Naive thymus-derived CD4-positive, alpha-beta T cell (primary cell): Measurements from ENCODE around the gene GRM4. TPM values are rescaled to one million over a fixed set of nuclear protein-coding genes. Genes with fewer than 3 reads are reported as not detected.
"Not testable (repeated sequence)": the region's sequence is repeated elsewhere in the genome, so short reads cannot be mapped to it uniquely, and the experiment has no call there.

Experiments used
- ATAC-seq: fragments of 150-1000 bp; cut with Tn5 transposase; 2 replicates; pipeline ENCODE4 v1.10.0; 2021; ENCODE audit warnings: mild to moderate bottlenecking, moderate library complexity
- CTCF ChIA-PET: fragments of 350-600 bp; sonication (Branson Sonifier 250); formaldehyde crosslinking; loops from one replicate; lab custom pipeline; 2021; ENCODE audit warnings: antibody characterized with exemption; lab: Charles Lee
- POLR2A ChIA-PET: fragments of 350-600 bp; sonication (Branson Sonifier 250); formaldehyde crosslinking; loops from one replicate; lab custom pipeline; 2021; ENCODE audit warnings: antibody characterized with exemption, inconsistent platforms; lab: Charles Lee
- DNase-seq, 9 donors: peaks; one replicate each; pipeline versions ENCODE4 v3.0.0 to v3.0.0-alpha.2; 2020 to 2022; ENCODE audit warnings: mixed read lengths in 1 of 9
- H3K27ac ChIP-seq: one replicate; pipeline ENCODE4 v1.7.0; 2013; ENCODE audit warnings: mild to moderate bottlenecking, low read depth, low read length, moderate library complexity
- H3K27me3 ChIP-seq, 2 donors: one replicate each; pipeline ENCODE4 v1.7.0; 2013; ENCODE audit warnings: low read length in 2 of 2, mild to moderate bottlenecking in 2 of 2, moderate library complexity in 2 of 2; ENCODE audit not compliant: control insufficient read depth in 2 of 2, insufficient read depth in 2 of 2
- H3K36me3 ChIP-seq, 3 experiments: 1 replicate in 2 of 3; 2 replicates in 1 of 3; pipeline ENCODE4 v1.7.0; 2013; ENCODE audit warnings: low read length in 3 of 3, mild to moderate bottlenecking in 3 of 3, moderate library complexity in 1 of 3; ENCODE audit not compliant: insufficient read depth in 3 of 3, control insufficient read depth in 2 of 3
- H3K4me1 ChIP-seq, 2 donors: one replicate each; pipeline ENCODE4 v1.7.0; 2013; ENCODE audit warnings: low read length in 2 of 2, mild to moderate bottlenecking in 2 of 2, moderate library complexity in 1 of 2; ENCODE audit not compliant: control insufficient read depth in 2 of 2, insufficient read depth in 2 of 2
- H3K4me3 ChIP-seq: 2 replicates; pipeline ENCODE4 v1.7.0; 2013; ENCODE audit warnings: mild to moderate bottlenecking, low read length
- H3K9me3 ChIP-seq, 3 experiments: 1 replicate in 2 of 3; 2 replicates in 1 of 3; pipeline ENCODE4 v1.7.0; 2013; ENCODE audit warnings: low read length in 3 of 3; ENCODE audit not compliant: control insufficient read depth in 2 of 3
- H3K27ac Mint-ChIP-seq, 9 donors: one replicate each; pipeline ENCODE4 v1.8.0; 2020 to 2022; ENCODE audit warnings: mixed read lengths in 9 of 9, mild to moderate bottlenecking in 8 of 9, moderate library complexity in 5 of 9, inconsistent platforms in 2 of 9
- H3K27me3 Mint-ChIP-seq, 5 donors: one replicate each; pipeline ENCODE4 v1.8.0; 2021 to 2022; ENCODE audit warnings: mixed read lengths in 5 of 5, mild to moderate bottlenecking in 1 of 5
- H3K36me3 Mint-ChIP-seq, 5 donors: one replicate each; pipeline ENCODE4 v1.8.0; 2020 to 2022; ENCODE audit warnings: mixed read lengths in 5 of 5, mild to moderate bottlenecking in 3 of 5, inconsistent platforms in 1 of 5
- H3K4me1 Mint-ChIP-seq, 7 donors: one replicate each; pipeline ENCODE4 v1.8.0; 2020 to 2022; ENCODE audit warnings: mixed read lengths in 7 of 7, mild to moderate bottlenecking in 3 of 7, inconsistent platforms in 1 of 7
- H3K4me3 Mint-ChIP-seq, 10 donors: one replicate each; pipeline ENCODE4 v1.8.0; 2020 to 2022; ENCODE audit warnings: mild to moderate bottlenecking in 10 of 10, mixed read lengths in 10 of 10, moderate library complexity in 6 of 10, inconsistent platforms in 2 of 10
- H3K9me3 Mint-ChIP-seq, 11 donors: one replicate each; pipeline ENCODE4 v1.8.0; 2020 to 2022; ENCODE audit warnings: mixed read lengths in 11 of 11, mild to moderate bottlenecking in 4 of 11, inconsistent platforms in 1 of 11, moderate library complexity in 1 of 11
- intact Hi-C, 2 donors: fragments of 100-400 bp; cut with micrococcal nuclease; formaldehyde crosslinking; loops; one replicate each; pipeline ENCODE4 v1.15.1; 2023
- polyA plus RNA-seq, 2 donors: library from polyadenylated mRNA; unstranded; fragments of 300-500 nt; fragmentation: Illumina TruSeq; gene quantifications; one replicate each; pipeline ENCODE4 v1.2.3, GENCODE V29; 2021
- total RNA-seq, 6 experiments: library from RNA in 5 of 6; stranded (reverse) in 5 of 6; gene quantifications; 1 replicate in 5 of 6; 2 replicates in 1 of 6; pipeline ENCODE4 v1.2.3 and lab custom pipeline; 2021 to 2026

GRM4 gene
- not detected for total RNA-seq
- polyA plus RNA-seq, result not detected
- total RNA-seq (lab: John Stamatoyannopoulos, UW), result not detected

DNA sequence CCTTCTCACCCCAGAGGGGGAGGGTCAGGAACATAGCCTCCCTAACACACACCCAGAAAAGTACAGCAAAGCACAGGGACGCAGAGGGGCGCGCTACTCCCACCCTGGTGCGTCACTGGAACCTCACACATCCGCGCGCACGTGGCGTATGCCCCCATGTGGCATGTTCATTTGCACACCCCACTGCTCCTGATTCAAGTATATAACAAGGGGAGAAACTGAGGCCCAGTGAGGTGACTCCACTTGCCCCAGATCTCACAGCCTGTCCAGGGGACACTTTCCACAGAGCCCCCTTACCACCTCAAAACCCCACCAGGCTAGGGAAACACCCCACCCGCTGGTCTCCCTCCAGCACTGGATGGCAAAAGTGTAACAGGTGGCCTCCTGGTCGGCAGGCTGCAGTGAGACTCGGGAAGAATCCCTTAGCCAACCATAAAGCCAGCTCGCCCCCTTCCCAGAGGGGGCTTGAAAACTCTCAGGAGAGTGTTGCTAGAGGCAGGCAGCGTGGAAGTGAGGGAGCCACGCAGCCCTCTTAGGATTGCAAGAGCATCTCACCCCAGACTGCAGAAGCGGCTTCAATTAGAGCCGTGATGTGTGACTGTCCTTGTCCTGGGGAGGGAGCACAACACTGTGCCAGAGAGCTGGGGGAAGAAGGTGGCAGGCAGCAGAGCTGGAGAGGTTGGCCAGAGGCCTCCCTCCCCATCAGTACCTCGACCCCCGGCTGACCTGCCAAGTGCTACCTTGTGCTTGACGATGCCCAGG lies at the start of gene GRM4:
Gene GRM4 (minus strand): TSS at position 67 of the 762 bp plus-strand sequence. CDS start 12,591 bp downstream, outside the sequence.
- ChIA-PET POLR2A (interaction anchor here (0.6 kb wide), 1 partner anchor 567 kb away, joined by 3 read pairs; no protein-coding TSS in a partner anchor), CTCF (no interaction called here)
- H3K4me3 Mint-ChIP-seq, result peak within 1 kb of the TSS; percentile 45 to 83 (median 74)
- H3K9me3 ChIP-seq, result no peaks in the 10 kb centered on the region
- H3K9me3 Mint-ChIP-seq, result peaks cover 0 to 2% (median 0%) of the 10 kb centered on the region in 11 donors
- peaks cover 0 to 30% (median 16%) of the 10 kb centered on the region in 7 donors for H3K4me1 Mint-ChIP-seq
- peaks cover 4 to 30% of the 10 kb centered on the region in 2 donors for H3K27me3 ChIP-seq
- ATAC-seq (no peak), DNase-seq (no peak)
- no peaks in the 10 kb centered on the region for H3K36me3 ChIP-seq
- no peak within 1 kb of the TSS for H3K27ac ChIP-seq
- peak within 1 kb of the TSS; percentile 27 for H3K4me3 ChIP-seq
- intact Hi-C loops, result no loop called here
- no peak within 1 kb of the TSS for H3K27ac Mint-ChIP-seq
- H3K36me3 Mint-ChIP-seq, result no peaks in the 10 kb centered on the region
- peaks cover 15 to 26% of the 10 kb centered on the region in 2 donors for H3K4me1 ChIP-seq
- peaks cover 40 to 78% (median 55%) of the 10 kb centered on the region in 5 donors for H3K27me3 Mint-ChIP-seq

DNA sequence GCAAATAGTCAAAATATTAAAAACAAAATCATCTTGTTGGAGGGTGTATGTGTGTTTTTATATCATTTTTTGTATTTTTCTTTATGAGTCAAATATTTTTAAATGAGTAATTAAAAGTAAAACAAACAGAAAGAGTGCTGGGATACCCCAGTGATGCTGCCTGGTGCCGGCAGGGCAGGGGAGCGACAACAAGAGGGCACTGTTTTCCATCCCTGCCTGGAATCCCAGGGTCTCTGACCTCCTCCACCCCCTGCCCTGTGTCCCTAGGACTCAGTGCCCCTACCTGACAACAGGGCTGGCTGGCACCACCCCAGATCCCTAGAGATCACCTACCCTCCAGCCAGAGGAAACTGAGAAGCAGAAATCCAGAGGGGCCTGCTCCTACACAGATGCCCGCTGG lies 48.9 kb upstream of the GRM4 start:
- Mint-ChIP-seq H3K9me3 (no peaks in the 10 kb centered on the region), H3K27ac (peak overlapping the region in 1 of 9 donors; percentile 70), H3K36me3 (no peaks in the 10 kb centered on the region), H3K4me1 (peaks cover 7 to 17% (median 16%) of the 10 kb centered on the region in 7 donors), H3K27me3 (peaks cover 0 to 13% (median 0%) of the 10 kb centered on the region in 5 donors), H3K4me3 (peak overlapping the region in 2 of 10 donors; percentile 30 to 58)
- intact Hi-C loops, result loop anchor here in 1 of 2 donors (5.0 kb wide), 1 partner anchor 32 kb away; no protein-coding TSS in a partner anchor
- H3K36me3 ChIP-seq, result no peaks in the 10 kb centered on the region
- ChIA-PET POLR2A (interaction anchor here (1.0 to 2.2 kb wide), 2 partner anchors 42 to 220 kb away, joined by 3 to 13 read pairs; partner anchors contain the start of gene HMGA1), CTCF (interaction anchor here (1.5 to 4.8 kb wide), 5 partner anchors 30 to 220 kb away, joined by 3 to 47 read pairs (median 11); partner anchors contain the start of gene SMIM29)
- no peaks in the 10 kb centered on the region for H3K27me3 ChIP-seq
- no peak overlapping the region for H3K4me3 ChIP-seq
- DNase-seq, result no peak
- no peaks in the 10 kb centered on the region for H3K9me3 ChIP-seq
- H3K4me1 ChIP-seq, result peaks cover 6 to 13% of the 10 kb centered on the region in 2 donors
- no peak for ATAC-seq
- no peak overlapping the region for H3K27ac ChIP-seq

DNA sequence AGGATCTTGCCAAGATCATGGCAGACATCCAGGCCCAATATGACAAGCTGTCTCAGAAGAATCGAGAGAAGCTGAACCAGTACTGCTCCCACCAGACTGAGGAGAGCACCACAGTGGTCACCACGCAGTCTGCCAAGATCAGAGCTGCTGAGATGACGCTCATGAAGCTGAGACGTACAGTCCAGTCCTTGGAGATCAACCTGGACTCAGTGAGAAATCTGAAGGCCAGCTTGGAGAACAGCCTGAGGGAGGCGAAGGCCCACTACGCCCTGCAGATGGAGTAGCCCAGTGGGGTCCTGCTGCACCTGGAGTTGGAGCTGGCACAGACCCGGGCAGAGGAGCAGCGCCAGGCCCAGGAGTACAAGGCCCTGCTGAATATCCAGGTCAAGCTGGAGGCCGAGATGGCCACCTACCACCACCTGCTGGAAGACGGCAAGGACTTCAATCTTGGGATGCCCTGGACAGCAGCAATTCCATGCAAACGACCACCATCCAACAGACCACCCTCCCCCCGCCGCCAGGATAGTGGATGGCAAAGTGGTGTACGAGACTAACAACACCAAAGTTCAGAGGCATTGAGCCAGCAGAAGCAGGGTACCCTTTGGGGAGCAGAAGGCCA lies 44.7 kb upstream of the GRM4 start:
- Mint-ChIP-seq H3K4me3 (no peak overlapping the region), H3K27ac (peak overlapping the region in 7 of 9 donors; percentile 37 to 72 (median 56)), H3K9me3 (no peaks in the 10 kb centered on the region), H3K4me1 (peaks cover 8 to 19% (median 11%) of the 10 kb centered on the region in 7 donors), H3K27me3 (peaks cover 0 to 3% (median 0%) of the 10 kb centered on the region in 5 donors), H3K36me3 (no peaks in the 10 kb centered on the region)
- Histone ChIP-seq H3K27ac (no peak overlapping the region), H3K27me3 (no peaks in the 10 kb centered on the region), H3K36me3 (no peaks in the 10 kb centered on the region), H3K4me1 (peaks cover 0 to 12% of the 10 kb centered on the region in 2 donors), H3K4me3 (no peak overlapping the region), H3K9me3 (no peaks in the 10 kb centered on the region)
- CTCF ChIA-PET, result interaction anchor here (0.6 to 2.8 kb wide), 9 partner anchors 9 to 419 kb away, joined by 3 to 22 read pairs (median 4); no protein-coding TSS in a partner anchor
- DNase-seq (no peak), ATAC-seq (no peak)
- intact Hi-C loops, result loop anchor here in 1 of 2 donors (1.0 kb wide), 1 partner anchor 26 kb away; no protein-coding TSS in a partner anchor
- POLR2A ChIA-PET, result interaction anchor here (0.7 to 1.0 kb wide), 2 partner anchors 46 to 116 kb away, joined by 4 read pairs; partner anchors contain the start of gene HMGA1

DNA sequence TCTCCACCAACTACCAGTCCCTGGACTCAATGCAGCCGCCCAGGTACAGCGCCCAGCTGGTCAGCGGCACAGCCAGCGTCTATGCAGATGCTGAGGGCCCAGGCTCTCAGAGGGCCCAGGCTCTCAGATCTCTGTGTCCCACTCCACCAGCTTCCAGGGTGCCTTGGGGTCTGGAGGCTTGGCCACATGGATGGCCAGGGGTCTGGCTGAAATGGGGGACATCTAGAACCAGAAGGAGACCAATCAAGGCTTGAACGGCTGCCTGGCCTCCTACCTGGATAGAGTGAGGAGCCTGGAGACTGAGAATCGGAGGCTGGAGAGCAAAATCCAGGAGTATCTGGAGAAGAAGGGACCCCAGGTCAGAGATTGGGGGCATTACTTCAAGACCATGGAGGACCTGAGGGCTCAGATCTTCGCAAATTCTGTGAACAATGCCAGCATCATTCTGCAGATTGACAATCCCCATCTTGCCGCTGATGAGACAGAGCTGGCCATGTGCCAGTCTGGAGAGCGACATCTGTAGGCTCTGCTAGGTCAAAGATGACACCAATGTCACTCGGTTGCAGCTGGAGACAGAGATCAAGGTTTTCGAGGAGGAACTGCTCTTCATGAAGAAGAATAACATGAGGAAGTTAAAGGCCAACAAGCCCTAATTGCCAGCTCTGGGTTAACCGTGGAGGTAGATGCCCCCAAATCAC lies 44.1 kb upstream of the GRM4 start:
- Mint-ChIP-seq H3K27ac (peak overlapping the region in 8 of 9 donors; percentile 37 to 72 (median 54)), H3K4me3 (no peak overlapping the region), H3K9me3 (no peaks in the 10 kb centered on the region), H3K36me3 (no peaks in the 10 kb centered on the region), H3K27me3 (no peaks in the 10 kb centered on the region), H3K4me1 (peaks cover 6 to 19% (median 10%) of the 10 kb centered on the region in 7 donors)
- DNase-seq, result peak in 8 of 9 donors; percentile 29 to 78 (median 61)
- Histone ChIP-seq H3K9me3 (no peaks in the 10 kb centered on the region), H3K4me3 (no peak overlapping the region), H3K27me3 (no peaks in the 10 kb centered on the region), H3K36me3 (no peaks in the 10 kb centered on the region), H3K27ac (no peak overlapping the region), H3K4me1 (peaks cover 0 to 12% of the 10 kb centered on the region in 2 donors)
- peak; percentile 80 for ATAC-seq
- ChIA-PET POLR2A (interaction anchor here (1.0 kb wide), 1 partner anchor 47 kb away, joined by 4 read pairs; the partner anchor contains the start of gene HMGA1), CTCF (interaction anchor here (0.6 to 2.8 kb wide), 10 partner anchors 12 to 420 kb away, joined by 3 to 22 read pairs (median 4); no protein-coding TSS in a partner anchor)
- intact Hi-C loops, result loop anchor here in 1 of 2 donors (1.0 kb wide), 1 partner anchor 26 kb away; no protein-coding TSS in a partner anchor

DNA sequence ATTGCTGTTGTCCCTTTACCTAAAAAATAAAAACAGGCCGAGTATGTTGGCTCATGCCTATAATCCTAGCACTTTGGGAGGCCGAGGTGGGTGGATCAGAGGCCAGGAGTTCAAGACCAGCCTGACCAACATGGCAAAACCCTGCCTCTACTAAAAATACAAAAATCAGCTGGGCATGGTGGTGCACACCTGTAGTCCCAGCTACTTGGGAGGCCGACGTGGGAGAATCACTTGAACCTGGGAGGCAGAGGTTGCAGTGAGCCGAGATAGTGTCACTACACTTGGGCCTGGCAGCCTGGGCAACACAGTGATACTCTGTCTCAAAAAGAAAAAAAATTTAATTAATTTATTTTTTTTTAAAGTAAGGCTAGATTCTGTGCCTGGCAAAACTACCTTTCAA lies 38.8 kb upstream of the GRM4 start:
- not testable (repeated sequence) for H3K36me3 ChIP-seq, H3K4me3 ChIP-seq, H3K27me3 Mint-ChIP-seq, H3K27ac ChIP-seq, H3K9me3 ChIP-seq, H3K4me3 Mint-ChIP-seq, H3K27me3 ChIP-seq, ATAC-seq, DNase-seq
- Mint-ChIP-seq H3K36me3 (peaks cover 0 to 11% (median 0%) of the 10 kb centered on the region in 5 donors), H3K9me3 (peaks cover 0 to 15% (median 8%) of the 10 kb centered on the region in 11 donors), H3K4me1 (peaks cover 17 to 45% (median 31%) of the 10 kb centered on the region in 7 donors), H3K27ac (peak overlapping the region in 1 of 9 donors; percentile 17)
- intact Hi-C loops, result loop anchor here in 1 of 2 donors (5.0 kb wide), 1 partner anchor 53 kb away; the partner anchor contains the start of gene HMGA1
- CTCF ChIA-PET, result interaction anchor here (1.0 kb wide), 1 partner anchor 230 kb away, joined by 3 read pairs; no protein-coding TSS in a partner anchor
- POLR2A ChIA-PET, result interaction anchor here (1.3 kb wide), 1 partner anchor 34 kb away, joined by 3 read pairs; no protein-coding TSS in a partner anchor
- H3K4me1 ChIP-seq, result peaks cover 23 to 24% of the 10 kb centered on the region in 2 donors
